DOHH2 (cell line): Measurements from ENCODE around the gene PNPO.

Experiments
- H3F3A ChIP-seq: fragments of 200-600 bp; sonication (generic), shearing (Covaris generic); 2 replicates; pipeline ENCODE4 v1.6.0; 2016; ENCODE audit warnings: antibody characterized with exemption, mild to moderate bottlenecking; ENCODE audit not compliant: control insufficient read depth, insufficient read depth
- H3K27ac ChIP-seq: fragments of 200-600 bp; sonication (generic); 2 replicates; pipeline ENCODE4 v1.5.1; 2014; ENCODE audit warnings: low read depth, mild to moderate bottlenecking, low read length, moderate library complexity
- H3K27me3 ChIP-seq: fragments of 200-600 bp; sonication (generic); 2 replicates; pipeline ENCODE4 v1.6.1; 2014; ENCODE audit warnings: mild to moderate bottlenecking, low read length, mixed read lengths; ENCODE audit not compliant: control insufficient read depth
- H3K36me3 ChIP-seq: fragments of 200-600 bp; sonication (generic); 2 replicates; pipeline ENCODE4 v1.6.1; 2014; ENCODE audit warnings: mild to moderate bottlenecking, low read length, moderate library complexity, mixed read lengths; ENCODE audit not compliant: control insufficient read depth
- H3K4me1 ChIP-seq: fragments of 200-600 bp; sonication (generic); 2 replicates; pipeline ENCODE4 v1.6.1; 2014; ENCODE audit warnings: mild to moderate bottlenecking, low read length, mixed read lengths; ENCODE audit not compliant: control insufficient read depth
- H3K4me2 ChIP-seq: fragments of 200-600 bp; sonication (generic); 2 replicates; pipeline ENCODE4 v1.6.0; 2014; ENCODE audit warnings: mild to moderate bottlenecking, low read length, moderate library complexity
- H3K4me3 ChIP-seq: fragments of 200-600 bp; sonication (generic); 2 replicates; pipeline ENCODE4 v1.5.1; 2014; ENCODE audit warnings: mild to moderate bottlenecking, low read length, mixed read lengths
- H3K79me2 ChIP-seq: fragments of 200-600 bp; sonication (generic); 2 replicates; pipeline ENCODE4 v1.6.1; 2014; ENCODE audit warnings: mild to moderate bottlenecking, low read length, mixed read lengths; ENCODE audit not compliant: control insufficient read depth
- H3K9me2 ChIP-seq: fragments of 200-600 bp; sonication (generic); replicated peaks from 2 replicates; pipeline ENCODE4 v1.6.1; 2014; ENCODE audit warnings: mild to moderate bottlenecking, low read length, mixed read lengths; ENCODE audit not compliant: control insufficient read depth
- H3K9me3 ChIP-seq: fragments of 200-600 bp; sonication (generic); 2 replicates; pipeline ENCODE4 v1.6.1; 2014; ENCODE audit warnings: antibody characterized with exemption, low read length, mixed read lengths; ENCODE audit not compliant: control insufficient read depth, insufficient read depth
- H4K20me1 ChIP-seq: fragments of 200-600 bp; sonication (generic); 2 replicates; pipeline ENCODE4 v1.6.0; 2014; ENCODE audit warnings: low read depth, mild to moderate bottlenecking, antibody characterized with exemption, low read length, moderate library complexity; ENCODE audit not compliant: control insufficient read depth, insufficient read depth
- CTCF ChIP-seq: fragments of 200-600 bp; sonication (generic); IDR thresholded peaks from one replicate; pipeline ENCODE4 v1.5.1; 2014; ENCODE audit warnings: antibody characterized with exemption, mild to moderate bottlenecking, low read depth, low read length; ENCODE audit not compliant: poor library complexity, severe bottlenecking
- EZH2phosphoT487 ChIP-seq: fragments of 200-600 bp; sonication (generic); IDR thresholded peaks from 2 replicates; pipeline ENCODE4 v1.6.1; 2017; ENCODE audit warnings: borderline replicate concordance, mild to moderate bottlenecking, antibody characterized with exemption, low read length, moderate library complexity, mixed read lengths

The PNPO gene

GRCh38 chr17:47970725-47971499 lies 29.5 kb downstream of the PNPO start, which contains the start of gene CDK5RAP3:
TSS of gene CDK5RAP3 (plus strand) at chr17:47971113. CDS start at chr17:47971147, 34 bp downstream.
- Histone ChIP-seq H3K27me3 (no peaks in the 10 kb centered on the region), H3K4me3 (peak within 1 kb of the TSS; percentile 84), H3K4me1 (peaks cover 26% of the 10 kb centered on the region), H3F3A (no peaks in the 10 kb centered on the region; the same call in 1 of the 2 replicates), H3K27ac (peak within 1 kb of the TSS; percentile 8; the same call in 1 of the 2 replicates), H4K20me1 (no peaks in the 10 kb centered on the region), H3K9me2 (no peaks in the 10 kb centered on the region), H3K9me3 (no peaks in the 10 kb centered on the region), H3K79me2 (peaks cover 22% of the 10 kb centered on the region), H3K4me2 (peak within 1 kb of the TSS; percentile 85), H3K36me3 (peaks cover 35% of the 10 kb centered on the region)
- TF ChIP-seq CTCF (peak; percentile 88), EZH2phosphoT487 (no peak)

- peaks cover 22% of the 10 kb centered on the region for H3K79me2 ChIP-seq
- no peak overlapping the region for H3K4me2 ChIP-seq
Measured at GRCh38 chr17:47973541-47973940, 32.2 kb downstream of the PNPO start.

GRCh38 chr17:47975189-47975822 lies 33.9 kb downstream of the PNPO start:
- 0 out of 2 replicates have a peak, but pooled peaks cover 4% of the 10 kb centered on the region for H4K20me1 ChIP-seq
- H3K4me1 ChIP-seq: peaks cover 24% of the 10 kb centered on the region
- no peaks in the 10 kb centered on the region for H3K9me3 ChIP-seq
- H3K79me2 ChIP-seq: peaks cover 22% of the 10 kb centered on the region
- no peaks in the 10 kb centered on the region for H3K27me3 ChIP-seq
- H3K4me2 ChIP-seq: no peak overlapping the region
- H3K36me3 ChIP-seq: peaks cover 70% of the 10 kb centered on the region
- H3K9me2 ChIP-seq: no peaks in the 10 kb centered on the region
- TF ChIP-seq EZH2phosphoT487 (no peak), CTCF (no peak)
- H3F3A ChIP-seq: no peaks in the 10 kb centered on the region; the same call in 1 of the 2 replicates
- H3K4me3 ChIP-seq: no peak overlapping the region
- no peak overlapping the region for H3K27ac ChIP-seq

More at GRCh38 chr17:47973541-47973940, 32.2 kb downstream of the PNPO start:
- peaks cover 28% of the 10 kb centered on the region for H3K4me1 ChIP-seq
- TF ChIP-seq CTCF: no peak
- no peak for TF ChIP-seq EZH2phosphoT487
- H3K4me3 ChIP-seq: no peak overlapping the region
- no peaks in the 10 kb centered on the region for H3K9me2 ChIP-seq
- H3K36me3 ChIP-seq: peaks cover 52% of the 10 kb centered on the region
- H3F3A ChIP-seq: no peaks in the 10 kb centered on the region; the same call in 1 of the 2 replicates
- H3K27ac ChIP-seq: no peak overlapping the region
- H4K20me1 ChIP-seq: 0 out of 2 replicates have a peak, but pooled peaks cover 1% of the 10 kb centered on the region
- no peaks in the 10 kb centered on the region for H3K27me3 ChIP-seq
- H3K9me3 ChIP-seq: no peaks in the 10 kb centered on the region
